HG02623 (cell line): ENCODE results near the gene STK32C.
A peak's percentile ranks its signal among the peaks of the same experiment; 100 is the strongest.
"Not testable (repeated sequence)": the region's sequence is repeated elsewhere in the genome, so short reads cannot be mapped to it uniquely, and the experiment has no call there.

ENCODE experiments used
- ATAC-seq: cut with Tn5 transposase; IDR thresholded peaks from one replicate; pipeline ENCODE4 v1.9.1; 2021; ENCODE audit warnings: moderate library complexity; ENCODE audit not compliant: unreplicated experiment

STK32C gene

GRCh38 chr10:132307823-132308586 lies at the start of gene STK32C:
STK32C (minus strand) TSS chr10:132307950; CDS start chr10:132307833, 117 bp downstream.
- ATAC-seq, result peak; percentile 76

- ATAC-seq, result no peak
Observed at GRCh38 chr10:132356621-132357195, 49.0 kb upstream of the STK32C start.

GRCh38 chr10:132355754-132356153 lies 48.0 kb upstream of the STK32C start:
- ATAC-seq, result no peak

GRCh38 chr10:132355297-132355696 lies 47.5 kb upstream of the STK32C start:
- ATAC-seq, result no peak

GRCh38 chr10:132354356-132355094 lies 46.8 kb upstream of the STK32C start:
- no peak for ATAC-seq

GRCh38 chr10:132353456-132354355 lies 46.0 kb upstream of the STK32C start:
- ATAC-seq, result no peak

- ATAC-seq, result not testable (repeated sequence)
Observed at GRCh38 chr10:132352462-132353308, 44.9 kb upstream of the STK32C start.

- no peak for ATAC-seq
Observed at GRCh38 chr10:132351611-132352010, 43.9 kb upstream of the STK32C start.

GRCh38 chr10:132350946-132351345 lies 43.2 kb upstream of the STK32C start:
- no peak for ATAC-seq

- no peak for ATAC-seq
Observed at GRCh38 chr10:132350391-132350790, 42.6 kb upstream of the STK32C start.

GRCh38 chr10:132349766-132350165 lies 42.0 kb upstream of the STK32C start:
- no peak for ATAC-seq

GRCh38 chr10:132347931-132348267 lies 40.1 kb upstream of the STK32C start:
- ATAC-seq, result no peak

GRCh38 chr10:132347211-132347930 lies 39.6 kb upstream of the STK32C start:
- ATAC-seq, result no peak

- no peak for ATAC-seq
Observed at GRCh38 chr10:132346806-132347205, 39.1 kb upstream of the STK32C start.

- no peak for ATAC-seq
Observed at GRCh38 chr10:132345345-132345744, 37.6 kb upstream of the STK32C start.

GRCh38 chr10:132344386-132344785 lies 36.6 kb upstream of the STK32C start:
- no peak for ATAC-seq

GRCh38 chr10:132342553-132342952 lies 34.8 kb upstream of the STK32C start:
- ATAC-seq, result no peak

GRCh38 chr10:132341781-132342180 lies 34.0 kb upstream of the STK32C start:
- ATAC-seq, result no peak

- no peak for ATAC-seq
Observed at GRCh38 chr10:132341017-132341416, 33.3 kb upstream of the STK32C start.
